Epidermal melanocyte (primary cell): ENCODE data around the gene EZH1.
"Not testable (repeated sequence)": the region's sequence is repeated elsewhere in the genome, so short reads cannot be mapped to it uniquely, and the experiment has no call there.

Source experiments
- DNase-seq: peaks from one replicate; pipeline ENCODE4 v3.0.0; 2011; ENCODE audit warnings: low spot score; ENCODE audit not compliant: insufficient read length

Gene EZH1

GRCh38 chr17:42670789-42671657 is 73.8 kb downstream of the EZH1 start:
- no peak for DNase-seq

- DNase-seq: no peak
Observed at GRCh38 chr17:42669977-42670788, 74.7 kb downstream of the EZH1 start.

- no peak for DNase-seq
Observed at GRCh38 chr17:42669705-42669976, 75.2 kb downstream of the EZH1 start.

GRCh38 chr17:42667088-42667951 is 77.5 kb downstream of the EZH1 start:
- peak; percentile 99 for DNase-seq

- not testable (repeated sequence) for DNase-seq
Observed at GRCh38 chr17:42666126-42666525, 78.7 kb downstream of the EZH1 start.

- no peak for DNase-seq
Observed at GRCh38 chr17:42665581-42666001, 79.2 kb downstream of the EZH1 start.

GRCh38 chr17:42660692-42661345 is 84.0 kb downstream of the EZH1 start:
- DNase-seq: peak; percentile 41

GRCh38 chr17:42659932-42660274 is 84.9 kb downstream of the EZH1 start:
- DNase-seq: not testable (repeated sequence)

GRCh38 chr17:42659079-42659931 is 85.5 kb downstream of the EZH1 start, which contains the start of gene TUBG2:
Gene TUBG2, plus strand, starts transcription at chr17:42659284. Its CDS starts 220 bp downstream, at chr17:42659504.
- peak; percentile 96 for DNase-seq

GRCh38 chr17:42657824-42658588 is 86.8 kb downstream of the EZH1 start:
- no peak for DNase-seq

GRCh38 chr17:42655528-42655927 is 89.3 kb downstream of the EZH1 start:
- no peak for DNase-seq

GRCh38 chr17:42653179-42654124 is 91.4 kb downstream of the EZH1 start:
- peak; percentile 57 for DNase-seq

- no peak for DNase-seq
Observed at GRCh38 chr17:42651392-42651791, 93.4 kb downstream of the EZH1 start.
